DOHH2 (cell line): ENCODE data around the gene UBE2G2.

Source experiments
- EZH2phosphoT487 ChIP-seq: fragments of 200-600 bp; sonication (generic); IDR thresholded peaks from 2 replicates; pipeline ENCODE4 v1.6.1; 2017; ENCODE audit warnings: borderline replicate concordance, mild to moderate bottlenecking, antibody characterized with exemption, low read length, moderate library complexity, mixed read lengths
- TF ChIP-seq, protein P1 (sequence below): fragments of 200-600 bp; sonication (generic); IDR thresholded peaks from one replicate; pipeline ENCODE4 v1.5.1; 2014; ENCODE audit warnings: antibody characterized with exemption, mild to moderate bottlenecking, low read depth, low read length; ENCODE audit not compliant: poor library complexity, severe bottlenecking

DNA sequence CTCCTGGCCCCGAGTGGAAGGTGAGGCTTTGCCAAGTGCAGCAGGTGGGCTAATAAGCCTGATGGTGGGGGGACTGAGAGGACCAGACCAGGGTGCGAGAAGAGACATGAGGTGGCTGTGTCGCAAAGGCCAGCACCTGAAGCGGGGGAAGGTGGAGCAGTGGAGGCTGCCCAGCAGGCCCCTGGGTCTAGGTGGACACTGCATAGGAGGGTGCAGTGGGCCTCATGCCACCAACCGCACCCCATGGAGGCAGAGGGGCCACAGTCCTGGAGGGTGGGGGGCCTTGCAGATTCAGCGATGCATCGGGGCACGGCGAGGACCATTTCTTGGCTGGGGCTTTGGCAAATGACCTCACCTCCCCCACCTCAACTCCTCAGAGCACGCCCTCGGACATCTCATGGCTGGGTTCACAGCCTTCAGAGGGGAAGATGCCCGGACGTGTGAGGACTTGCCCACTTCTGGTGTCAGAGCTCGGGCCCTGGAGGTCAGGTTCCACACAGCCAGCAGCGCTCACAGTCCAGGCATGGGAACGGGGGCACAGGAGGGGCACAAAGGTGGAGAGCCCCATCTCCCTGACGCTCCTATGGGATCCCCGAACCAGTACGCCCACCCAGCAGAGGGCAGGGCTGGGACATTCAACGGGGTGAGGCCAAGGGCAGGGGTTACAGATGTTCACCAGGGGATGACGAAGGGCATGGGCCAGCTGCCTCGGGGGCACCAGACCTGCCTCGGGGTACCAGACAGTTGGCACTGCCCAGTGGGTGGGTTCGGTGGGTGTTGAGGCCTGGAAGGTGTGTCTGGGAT lies 35.4 kb downstream of the UBE2G2 start:
- TF ChIP-seq, protein P1, sequence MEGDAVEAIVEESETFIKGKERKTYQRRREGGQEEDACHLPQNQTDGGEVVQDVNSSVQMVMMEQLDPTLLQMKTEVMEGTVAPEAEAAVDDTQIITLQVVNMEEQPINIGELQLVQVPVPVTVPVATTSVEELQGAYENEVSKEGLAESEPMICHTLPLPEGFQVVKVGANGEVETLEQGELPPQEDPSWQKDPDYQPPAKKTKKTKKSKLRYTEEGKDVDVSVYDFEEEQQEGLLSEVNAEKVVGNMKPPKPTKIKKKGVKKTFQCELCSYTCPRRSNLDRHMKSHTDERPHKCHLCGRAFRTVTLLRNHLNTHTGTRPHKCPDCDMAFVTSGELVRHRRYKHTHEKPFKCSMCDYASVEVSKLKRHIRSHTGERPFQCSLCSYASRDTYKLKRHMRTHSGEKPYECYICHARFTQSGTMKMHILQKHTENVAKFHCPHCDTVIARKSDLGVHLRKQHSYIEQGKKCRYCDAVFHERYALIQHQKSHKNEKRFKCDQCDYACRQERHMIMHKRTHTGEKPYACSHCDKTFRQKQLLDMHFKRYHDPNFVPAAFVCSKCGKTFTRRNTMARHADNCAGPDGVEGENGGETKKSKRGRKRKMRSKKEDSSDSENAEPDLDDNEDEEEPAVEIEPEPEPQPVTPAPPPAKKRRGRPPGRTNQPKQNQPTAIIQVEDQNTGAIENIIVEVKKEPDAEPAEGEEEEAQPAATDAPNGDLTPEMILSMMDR: no peak
- no peak for TF ChIP-seq EZH2phosphoT487
